ENCODE data around the gene NAB2. TPM values are rescaled to one million over a fixed set of nuclear protein-coding genes. Genes with fewer than 3 reads are reported as not detected.
"Not testable (repeated sequence)": the region's sequence is repeated elsewhere in the genome, so short reads cannot be mapped to it uniquely, and the experiment has no call there.

The NAB2 gene
- total RNA-seq, 1 donor from 2014 or later, result 30.7 TPM

DNA sequence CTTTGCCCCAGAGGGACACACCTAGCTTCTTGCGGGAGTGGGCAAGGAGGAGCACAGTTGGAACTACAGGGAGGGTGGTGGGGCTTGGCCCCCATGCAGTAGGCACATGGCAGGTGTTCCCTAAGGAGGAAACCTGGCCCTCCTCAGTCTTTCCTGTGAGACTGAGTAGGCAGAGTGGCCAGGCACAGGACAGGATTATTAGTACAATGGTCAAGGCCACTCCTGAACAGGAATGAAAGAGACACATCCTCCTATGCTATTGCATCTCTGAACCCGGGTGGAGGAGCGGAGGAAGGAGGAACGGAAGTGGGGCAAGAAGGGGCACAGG, 39.8 kb upstream of the NAB2 start:
- Mint-ChIP-seq H3K27me3 (ENCODE audit: low read depth) (peaks cover 32% of the 10 kb centered on the region), H3K27ac (ENCODE audit: unreplicated experiment) (no peak overlapping the region), H3K4me1 (ENCODE audit: low read depth) (no peaks in the 10 kb centered on the region), H3K36me3 (ENCODE audit: low read depth) (no peaks in the 10 kb centered on the region), H3K9me3 (ENCODE audit: low read depth) (peaks cover 3% of the 10 kb centered on the region), H3K4me3 (ENCODE audit: unreplicated experiment) (no peak overlapping the region)
- DNase-seq (ENCODE audit: low spot score), result no peak
- TF ChIP-seq, protein P1, sequence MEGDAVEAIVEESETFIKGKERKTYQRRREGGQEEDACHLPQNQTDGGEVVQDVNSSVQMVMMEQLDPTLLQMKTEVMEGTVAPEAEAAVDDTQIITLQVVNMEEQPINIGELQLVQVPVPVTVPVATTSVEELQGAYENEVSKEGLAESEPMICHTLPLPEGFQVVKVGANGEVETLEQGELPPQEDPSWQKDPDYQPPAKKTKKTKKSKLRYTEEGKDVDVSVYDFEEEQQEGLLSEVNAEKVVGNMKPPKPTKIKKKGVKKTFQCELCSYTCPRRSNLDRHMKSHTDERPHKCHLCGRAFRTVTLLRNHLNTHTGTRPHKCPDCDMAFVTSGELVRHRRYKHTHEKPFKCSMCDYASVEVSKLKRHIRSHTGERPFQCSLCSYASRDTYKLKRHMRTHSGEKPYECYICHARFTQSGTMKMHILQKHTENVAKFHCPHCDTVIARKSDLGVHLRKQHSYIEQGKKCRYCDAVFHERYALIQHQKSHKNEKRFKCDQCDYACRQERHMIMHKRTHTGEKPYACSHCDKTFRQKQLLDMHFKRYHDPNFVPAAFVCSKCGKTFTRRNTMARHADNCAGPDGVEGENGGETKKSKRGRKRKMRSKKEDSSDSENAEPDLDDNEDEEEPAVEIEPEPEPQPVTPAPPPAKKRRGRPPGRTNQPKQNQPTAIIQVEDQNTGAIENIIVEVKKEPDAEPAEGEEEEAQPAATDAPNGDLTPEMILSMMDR (IDR thresholded peaks at IDR 0.05), result no peak

DNA sequence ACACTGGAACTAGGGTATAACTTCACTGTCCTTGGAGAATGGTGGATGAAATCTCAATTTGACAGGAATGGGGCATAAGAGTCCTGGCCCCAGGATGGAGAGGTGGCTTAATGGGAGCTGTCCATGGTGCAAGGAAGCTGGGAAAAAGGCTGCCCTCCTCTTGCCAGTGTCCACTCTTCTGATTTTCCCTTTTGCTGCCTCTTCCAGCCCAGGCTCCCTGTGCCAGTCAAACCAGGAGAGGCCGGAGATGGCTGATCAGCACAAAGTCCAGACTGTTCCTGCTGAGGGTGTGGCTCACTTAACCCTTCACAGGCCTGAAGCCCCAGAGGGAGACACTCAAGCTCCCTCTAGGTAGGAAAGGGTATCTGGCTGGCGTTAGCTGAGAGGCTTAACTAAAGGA, 39.0 kb upstream of the NAB2 start, which contains the start of gene MYO1A:
MYO1A (minus strand) TSS at position 240 of the 400 bp plus-strand sequence. CDS start 1,806 bp downstream, outside the sequence.
- no peaks in the 10 kb centered on the region for H3K36me3 Mint-ChIP-seq (ENCODE audit: low read depth)
- no peaks in the 10 kb centered on the region for H3K4me1 Mint-ChIP-seq (ENCODE audit: low read depth)
- no peak for DNase-seq (ENCODE audit: low spot score)
- H3K4me3 Mint-ChIP-seq (ENCODE audit: unreplicated experiment), result no peak within 1 kb of the TSS
- no peak within 1 kb of the TSS for H3K27ac Mint-ChIP-seq (ENCODE audit: unreplicated experiment)
- H3K27me3 Mint-ChIP-seq (ENCODE audit: low read depth), result peaks cover 30% of the 10 kb centered on the region
- H3K9me3 Mint-ChIP-seq (ENCODE audit: low read depth), result peaks cover 4% of the 10 kb centered on the region
- TF ChIP-seq, protein P1 (IDR thresholded peaks at IDR 0.05), result no peak

DNA sequence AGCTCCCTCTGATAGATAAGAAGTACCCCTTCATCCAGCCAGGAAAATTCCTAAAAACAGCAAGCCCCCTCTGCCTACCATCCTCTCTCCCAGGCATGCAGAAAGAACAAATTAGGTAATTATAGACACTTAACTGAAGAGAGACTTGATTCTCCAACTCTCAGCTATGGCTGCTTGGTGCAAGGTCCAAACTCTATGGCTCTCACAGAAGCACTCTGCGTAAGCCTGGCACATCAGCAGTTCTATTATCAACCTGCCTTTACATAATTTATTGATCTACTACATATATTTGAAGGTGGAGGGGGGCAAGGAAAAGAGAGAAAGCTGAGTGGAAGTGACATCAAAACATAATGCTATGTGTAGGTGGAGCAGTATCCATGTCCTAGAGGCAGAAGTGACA, 37.9 kb upstream of the NAB2 start:
- DNase-seq (ENCODE audit: low spot score), result no peak
- peaks cover 4% of the 10 kb centered on the region for H3K9me3 Mint-ChIP-seq (ENCODE audit: low read depth)
- no peak overlapping the region for H3K4me3 Mint-ChIP-seq (ENCODE audit: unreplicated experiment)
- H3K27ac Mint-ChIP-seq (ENCODE audit: unreplicated experiment), result no peak overlapping the region
- TF ChIP-seq, protein P1 (IDR thresholded peaks at IDR 0.05), result no peak
- no peaks in the 10 kb centered on the region for H3K36me3 Mint-ChIP-seq (ENCODE audit: low read depth)
- H3K4me1 Mint-ChIP-seq (ENCODE audit: low read depth), result no peaks in the 10 kb centered on the region
- H3K27me3 Mint-ChIP-seq (ENCODE audit: low read depth), result peaks cover 20% of the 10 kb centered on the region

DNA sequence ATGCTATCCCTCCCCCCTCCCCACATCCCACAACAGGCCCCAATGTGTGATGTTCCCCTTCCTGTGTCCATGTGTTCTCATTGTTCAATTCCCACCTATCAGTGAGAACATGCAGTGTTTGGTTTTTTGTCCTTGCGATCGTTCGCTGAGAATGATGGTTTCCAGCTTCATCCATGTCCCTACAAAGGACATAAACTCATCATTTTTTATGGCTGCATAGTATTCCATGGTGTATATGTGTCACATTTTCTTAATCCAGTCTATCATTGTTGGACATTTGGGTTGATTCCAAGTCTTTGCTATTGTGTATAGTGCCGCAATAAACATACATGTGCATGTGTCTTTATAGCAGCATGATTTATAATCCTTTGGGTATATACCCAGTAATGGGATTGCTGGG, 35.8 kb upstream of the NAB2 start:
- not testable (repeated sequence) for H3K9me3 Mint-ChIP-seq (ENCODE audit: low read depth); H3K36me3 Mint-ChIP-seq (ENCODE audit: low read depth); DNase-seq (ENCODE audit: low spot score); H3K27ac Mint-ChIP-seq (ENCODE audit: unreplicated experiment); H3K4me3 Mint-ChIP-seq (ENCODE audit: unreplicated experiment); H3K4me1 Mint-ChIP-seq (ENCODE audit: low read depth); H3K27me3 Mint-ChIP-seq (ENCODE audit: low read depth)

DNA sequence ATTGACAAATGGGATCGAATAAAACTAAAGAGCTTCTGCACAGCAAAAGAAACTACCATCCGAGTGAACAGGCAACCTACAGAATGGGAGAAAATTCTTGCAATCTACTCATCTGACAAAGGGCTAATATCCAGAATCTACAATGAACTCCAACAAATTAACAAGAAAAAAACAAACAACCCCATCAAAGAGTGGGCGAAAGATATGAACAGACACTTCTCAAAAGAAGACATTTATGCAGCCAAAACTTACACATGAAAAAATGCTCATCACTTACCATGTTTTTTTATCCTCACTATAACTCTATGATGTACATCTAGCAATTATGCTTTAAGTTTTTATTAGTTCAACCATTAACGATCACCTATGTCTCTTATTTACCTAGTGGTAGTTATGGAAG, 35.0 kb upstream of the NAB2 start:
- H3K4me1 Mint-ChIP-seq (ENCODE audit: low read depth); DNase-seq (ENCODE audit: low spot score); H3K27me3 Mint-ChIP-seq (ENCODE audit: low read depth); H3K4me3 Mint-ChIP-seq (ENCODE audit: unreplicated experiment); H3K27ac Mint-ChIP-seq (ENCODE audit: unreplicated experiment); H3K9me3 Mint-ChIP-seq (ENCODE audit: low read depth): not testable (repeated sequence)
- H3K36me3 Mint-ChIP-seq (ENCODE audit: low read depth), result peaks cover 11% of the 10 kb centered on the region

DNA sequence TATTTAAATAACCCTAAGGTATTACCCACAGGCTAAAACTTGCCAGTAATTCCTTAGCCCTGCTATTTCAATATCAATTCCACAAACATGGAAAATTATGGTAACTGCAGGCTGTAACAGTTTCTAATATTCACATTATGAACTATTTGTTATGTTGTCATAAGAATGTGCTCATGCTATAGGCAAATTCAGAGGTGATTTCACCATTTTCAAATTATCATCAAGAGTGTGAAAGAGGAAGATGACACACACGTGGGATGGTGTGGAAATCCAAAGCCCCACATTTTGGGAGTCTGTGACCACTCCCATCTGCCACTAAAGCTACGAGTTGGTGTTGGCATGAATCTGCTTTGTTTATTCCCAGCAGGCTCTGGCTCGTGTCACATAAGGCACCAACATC, 33.1 kb upstream of the NAB2 start:
- DNase-seq (ENCODE audit: low spot score), result no peak
- Mint-ChIP-seq H3K27me3 (ENCODE audit: low read depth) (peaks cover 4% of the 10 kb centered on the region), H3K36me3 (ENCODE audit: low read depth) (peaks cover 11% of the 10 kb centered on the region), H3K4me3 (ENCODE audit: unreplicated experiment) (no peak overlapping the region), H3K27ac (ENCODE audit: unreplicated experiment) (no peak overlapping the region), H3K9me3 (ENCODE audit: low read depth) (peaks cover 4% of the 10 kb centered on the region), H3K4me1 (ENCODE audit: low read depth) (no peaks in the 10 kb centered on the region)
- TF ChIP-seq, protein P1 (IDR thresholded peaks at IDR 0.05), result no peak
